CD4-positive, CD25-positive, alpha-beta regulatory T cell (primary cell): ENCODE measurements around the gene TNFSF18. TPM values are rescaled to one million over a fixed set of nuclear protein-coding genes. Genes with fewer than 3 reads are reported as not detected.
"Not testable (repeated sequence)": the region's sequence is repeated elsewhere in the genome, so short reads cannot be mapped to it uniquely, and the experiment has no call there.

Source experiments
- ATAC-seq, 2 donors: fragments of 150-1000 bp; cut with Tn5 transposase; one replicate each; pipeline ENCODE4 v1.10.0; 2021; ENCODE audit warnings: low read depth in 2 of 2, moderate number of reproducible peaks in 2 of 2, moderate library complexity in 1 of 2
- DNase-seq, 3 donors: peaks; one replicate each; pipeline versions ENCODE4 v3.0.0 to v3.0.0-alpha.2; 2012 to 2022; ENCODE audit warnings: mixed read lengths in 1 of 3
- H3K27ac ChIP-seq: one replicate; pipeline ENCODE4 v1.7.0; 2013; ENCODE audit warnings: mild to moderate bottlenecking, low read length; ENCODE audit not compliant: insufficient read depth, poor library complexity, severe bottlenecking
- H3K27me3 ChIP-seq: one replicate; pipeline ENCODE4 v1.7.0; 2013; ENCODE audit warnings: low read length; ENCODE audit not compliant: control insufficient read depth, insufficient read depth
- H3K36me3 ChIP-seq: one replicate; pipeline ENCODE4 v1.7.0; 2013; ENCODE audit warnings: mild to moderate bottlenecking, low read length, moderate library complexity; ENCODE audit not compliant: control insufficient read depth, insufficient read depth
- H3K4me1 ChIP-seq: 2 replicates; pipeline ENCODE4 v1.7.0; 2013; ENCODE audit warnings: mild to moderate bottlenecking, low read length; ENCODE audit not compliant: insufficient read depth, control insufficient read depth, poor library complexity, severe bottlenecking
- H3K4me3 ChIP-seq: one replicate; pipeline ENCODE4 v1.7.0; 2013; ENCODE audit warnings: low read depth, mild to moderate bottlenecking, low read length, moderate library complexity
- H3K9me3 ChIP-seq, 2 experiments: 1 replicate in 1 of 2; 2 replicates in 1 of 2; pipeline ENCODE4 v1.7.0; 2013; ENCODE audit warnings: low read length in 2 of 2, mild to moderate bottlenecking in 1 of 2, moderate library complexity in 1 of 2; ENCODE audit not compliant: control insufficient read depth in 2 of 2
- H3K27ac Mint-ChIP-seq, 3 donors: one replicate each; pipeline ENCODE4 v1.8.0; 2020 to 2022; ENCODE audit warnings: mild to moderate bottlenecking in 3 of 3, mixed read lengths in 3 of 3, moderate library complexity in 2 of 3
- H3K27me3 Mint-ChIP-seq: one replicate; pipeline ENCODE4 v1.8.0; 2022; ENCODE audit warnings: mild to moderate bottlenecking, mixed read lengths
- H3K36me3 Mint-ChIP-seq: one replicate; pipeline ENCODE4 v1.8.0; 2020; ENCODE audit warnings: mixed read lengths
- H3K4me1 Mint-ChIP-seq, 4 donors: one replicate each; pipeline ENCODE4 v1.8.0; 2020 to 2022; ENCODE audit warnings: mixed read lengths in 4 of 4, mild to moderate bottlenecking in 1 of 4
- H3K4me3 Mint-ChIP-seq, 4 donors: one replicate each; pipeline ENCODE4 v1.8.0; 2020 to 2022; ENCODE audit warnings: mild to moderate bottlenecking in 4 of 4, mixed read lengths in 4 of 4, moderate library complexity in 3 of 4
- H3K9me3 Mint-ChIP-seq, 7 donors: one replicate each; pipeline ENCODE4 v1.8.0; 2020 to 2022; ENCODE audit warnings: mixed read lengths in 7 of 7, mild to moderate bottlenecking in 3 of 7, moderate library complexity in 2 of 7
- polyA plus RNA-seq, 4 donors: library from polyadenylated mRNA; unstranded; fragments of 300-500 nt; fragmentation: Illumina TruSeq; gene quantifications; one replicate each; pipeline ENCODE4 v1.2.3, GENCODE V29; 2021
- total RNA-seq: library from RNA; stranded (reverse); gene quantifications from one replicate; pipeline ENCODE4 v1.2.3, GENCODE V29; 2022

The TNFSF18 gene
- total and polyA plus RNA-seq, 5 donors from 2014 or later: not detected

DNA sequence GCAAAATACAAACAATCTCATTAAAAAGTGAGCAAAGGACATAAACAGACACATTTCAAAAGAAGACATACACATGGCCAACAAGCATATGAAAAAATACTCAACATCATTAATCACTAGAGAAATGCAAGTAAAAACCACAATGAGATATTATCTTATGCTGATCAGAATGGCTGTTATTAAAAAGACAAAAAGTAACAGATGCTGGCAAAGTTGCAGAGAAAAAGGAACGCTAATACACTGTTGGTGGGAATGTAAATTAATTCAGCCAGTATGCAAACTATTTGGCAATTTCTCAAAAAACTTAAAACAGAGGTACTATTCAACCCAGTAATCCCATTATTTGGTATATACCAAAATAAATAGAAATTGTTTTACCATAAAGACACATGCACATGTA is 32.2 kb upstream of the TNFSF18 start:
- no peaks in the 10 kb centered on the region for H3K36me3 ChIP-seq
- H3K4me1 ChIP-seq: no peaks in the 10 kb centered on the region
- ATAC-seq: no peak
- DNase-seq: no peak
- Mint-ChIP-seq H3K27me3 (no peaks in the 10 kb centered on the region), H3K4me3 (no peak overlapping the region), H3K36me3 (no peaks in the 10 kb centered on the region), H3K27ac (no peak overlapping the region), H3K9me3 (peaks cover 0 to 5% (median 2%) of the 10 kb centered on the region in 7 donors), H3K4me1 (no peaks in the 10 kb centered on the region)
- no peaks in the 10 kb centered on the region for H3K27me3 ChIP-seq
- no peak overlapping the region for H3K27ac ChIP-seq
- no peak overlapping the region for H3K4me3 ChIP-seq
- no peaks in the 10 kb centered on the region for H3K9me3 ChIP-seq

DNA sequence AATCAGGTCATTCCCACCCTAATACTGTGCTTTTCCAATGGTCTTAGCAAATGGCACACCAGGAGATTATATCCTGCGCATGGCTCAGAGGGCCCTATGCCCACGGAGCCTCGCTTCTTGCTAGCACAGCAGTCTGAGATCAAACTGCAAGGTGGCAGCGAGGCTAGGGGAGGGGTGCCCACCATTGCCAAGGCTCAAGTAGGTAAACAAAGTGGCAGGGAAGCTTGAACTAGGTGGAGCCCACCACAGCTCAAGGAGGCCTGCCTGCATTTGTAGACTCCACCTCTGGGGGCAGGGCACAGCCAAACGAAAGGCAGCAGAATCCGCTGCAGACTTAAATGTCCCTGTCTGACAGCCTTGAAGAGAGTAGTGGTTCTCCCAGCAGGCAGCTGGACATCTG is 23.5 kb upstream of the TNFSF18 start:
- H3K4me1 Mint-ChIP-seq, ATAC-seq, H3K27me3 Mint-ChIP-seq, DNase-seq, H3K27me3 ChIP-seq, H3K9me3 ChIP-seq, H3K4me3 Mint-ChIP-seq, H3K27ac Mint-ChIP-seq, H3K4me1 ChIP-seq, H3K36me3 ChIP-seq, H3K27ac ChIP-seq, H3K36me3 Mint-ChIP-seq, H3K4me3 ChIP-seq: not testable (repeated sequence)
- peaks cover 0 to 11% (median 2%) of the 10 kb centered on the region in 7 donors for H3K9me3 Mint-ChIP-seq

DNA sequence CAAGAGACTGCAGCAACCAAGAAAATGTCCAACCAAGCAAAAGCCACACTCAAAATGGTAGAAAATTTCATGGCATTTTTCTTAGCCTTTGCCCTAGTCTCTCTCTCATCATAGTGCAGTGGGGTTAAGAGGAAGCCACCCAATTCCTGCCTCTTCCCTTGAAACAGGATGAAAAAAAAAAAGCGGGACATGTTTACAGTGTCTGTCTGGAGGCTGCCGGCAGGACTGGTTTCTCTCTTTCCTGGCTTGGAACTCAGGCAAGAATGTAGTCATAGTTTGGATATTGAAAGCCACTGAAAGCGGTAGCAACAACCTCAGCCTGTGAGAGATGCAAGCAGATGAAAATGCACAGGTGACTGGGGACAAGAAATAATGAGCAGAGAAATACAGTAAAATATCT is 13.3 kb upstream of the TNFSF18 start:
- no peak overlapping the region for H3K27ac ChIP-seq
- H3K36me3 Mint-ChIP-seq: no peaks in the 10 kb centered on the region
- H3K36me3 ChIP-seq: no peaks in the 10 kb centered on the region
- no peaks in the 10 kb centered on the region for H3K4me1 ChIP-seq
- no peaks in the 10 kb centered on the region for H3K9me3 ChIP-seq
- no peaks in the 10 kb centered on the region for H3K4me1 Mint-ChIP-seq
- no peaks in the 10 kb centered on the region for H3K27me3 ChIP-seq
- H3K4me3 ChIP-seq: no peak overlapping the region
- DNase-seq (no peak), ATAC-seq (no peak)
- H3K4me3 Mint-ChIP-seq: no peak overlapping the region
- no peak overlapping the region for H3K27ac Mint-ChIP-seq
- H3K9me3 Mint-ChIP-seq: peaks cover 0 to 10% (median 0%) of the 10 kb centered on the region in 7 donors
- H3K27me3 Mint-ChIP-seq: peaks cover 7% of the 10 kb centered on the region

DNA sequence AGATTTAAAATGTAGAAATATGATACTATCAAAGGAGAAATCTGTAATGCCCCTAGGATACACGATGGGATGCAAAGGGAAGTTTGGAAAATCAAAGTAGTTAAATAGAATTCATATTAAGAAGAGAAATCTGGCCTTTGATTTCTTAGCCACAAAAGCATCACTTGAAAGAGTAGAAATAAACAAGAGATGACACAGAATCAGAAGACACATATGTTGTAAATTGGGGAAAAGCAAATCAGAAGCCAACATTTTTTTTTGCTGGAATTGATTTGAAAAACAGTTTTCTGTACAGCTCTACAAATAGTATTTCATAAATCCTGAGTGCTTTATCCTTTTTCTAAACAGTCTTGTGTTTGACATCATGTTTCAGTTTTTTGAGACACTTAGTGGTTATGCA is 12.4 kb upstream of the TNFSF18 start:
- no peak overlapping the region for H3K4me3 ChIP-seq
- H3K9me3 ChIP-seq: no peaks in the 10 kb centered on the region
- no peak overlapping the region for H3K27ac ChIP-seq
- DNase-seq (no peak), ATAC-seq (no peak)
- H3K36me3 ChIP-seq: no peaks in the 10 kb centered on the region
- Mint-ChIP-seq H3K27ac (no peak overlapping the region), H3K9me3 (peaks cover 0 to 10% (median 0%) of the 10 kb centered on the region in 7 donors), H3K4me3 (no peak overlapping the region), H3K4me1 (no peaks in the 10 kb centered on the region), H3K27me3 (peaks cover 7% of the 10 kb centered on the region), H3K36me3 (no peaks in the 10 kb centered on the region)
- H3K4me1 ChIP-seq: no peaks in the 10 kb centered on the region
- H3K27me3 ChIP-seq: no peaks in the 10 kb centered on the region

DNA sequence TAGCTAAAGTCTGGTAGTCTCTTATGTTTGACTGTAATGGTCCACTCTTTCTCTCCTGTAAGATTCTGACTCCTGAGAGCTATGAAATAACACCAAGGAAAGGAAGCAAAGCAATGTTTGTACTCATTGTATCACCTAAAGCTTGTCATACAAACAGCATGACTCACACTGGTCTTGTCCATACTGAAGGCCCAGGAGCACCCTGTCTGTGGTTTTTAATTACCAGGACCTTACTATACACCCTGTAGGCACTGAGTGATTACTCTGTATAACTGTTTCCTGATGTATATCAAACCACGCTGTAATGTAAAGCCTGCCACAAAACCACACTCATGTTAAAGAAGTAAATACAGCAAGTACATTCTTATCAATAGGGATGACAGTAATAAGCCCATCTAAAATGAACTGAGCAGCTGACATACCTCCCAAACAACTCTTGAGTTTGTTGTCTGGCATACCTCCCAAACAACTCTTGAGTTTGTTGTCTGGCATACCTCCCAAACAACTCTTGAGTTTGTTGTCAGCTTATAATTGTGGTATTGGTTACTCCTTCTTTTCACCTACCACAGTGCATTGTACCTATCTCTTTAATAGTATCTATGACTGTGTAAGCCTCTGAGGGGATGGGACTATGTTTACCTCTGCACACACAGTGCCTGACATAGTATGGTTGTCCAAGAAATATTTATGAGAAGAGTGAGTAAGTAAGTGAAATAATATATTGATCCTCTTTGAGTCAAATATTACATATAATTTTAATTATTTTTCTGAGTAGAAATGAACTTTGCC is 11.6 kb upstream of the TNFSF18 start:
- Mint-ChIP-seq H3K27ac (no peak overlapping the region), H3K27me3 (peaks cover 7% of the 10 kb centered on the region), H3K9me3 (peaks cover 0 to 10% (median 0%) of the 10 kb centered on the region in 7 donors), H3K36me3 (no peaks in the 10 kb centered on the region), H3K4me1 (no peaks in the 10 kb centered on the region), H3K4me3 (no peak overlapping the region)
- Histone ChIP-seq H3K36me3 (no peaks in the 10 kb centered on the region), H3K4me1 (no peaks in the 10 kb centered on the region), H3K9me3 (no peaks in the 10 kb centered on the region), H3K4me3 (no peak overlapping the region), H3K27me3 (no peaks in the 10 kb centered on the region), H3K27ac (no peak overlapping the region)
- no peak for ATAC-seq
- no peak for DNase-seq

DNA sequence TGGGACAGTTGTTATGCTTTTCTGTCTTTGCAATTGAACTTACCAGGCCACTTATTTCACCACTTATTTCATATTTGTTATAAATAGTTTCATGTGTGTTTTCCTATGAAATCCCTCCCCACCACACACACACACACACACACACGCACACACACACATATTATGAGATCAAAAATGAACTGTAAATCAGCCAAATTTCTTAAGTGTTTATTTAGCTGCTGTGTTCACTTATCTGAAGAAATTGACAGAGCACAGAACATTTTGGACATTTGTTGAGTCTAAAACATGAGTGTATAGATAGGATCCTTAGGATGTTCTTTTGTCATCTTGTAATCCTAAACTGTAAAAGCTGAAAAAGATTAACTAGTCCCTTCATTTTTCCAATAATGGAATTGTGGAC is 7.8 kb upstream of the TNFSF18 start:
- peaks cover 3% of the 10 kb centered on the region for H3K27me3 ChIP-seq
- DNase-seq (no peak), ATAC-seq (no peak)
- H3K4me1 ChIP-seq: no peaks in the 10 kb centered on the region
- Mint-ChIP-seq H3K27ac (no peak overlapping the region), H3K9me3 (peaks cover 0 to 2% (median 0%) of the 10 kb centered on the region in 7 donors), H3K4me1 (no peaks in the 10 kb centered on the region), H3K4me3 (no peak overlapping the region), H3K27me3 (no peaks in the 10 kb centered on the region), H3K36me3 (no peaks in the 10 kb centered on the region)
- no peaks in the 10 kb centered on the region for H3K36me3 ChIP-seq
- H3K27ac ChIP-seq: no peak overlapping the region
- H3K9me3 ChIP-seq: no peaks in the 10 kb centered on the region
- H3K4me3 ChIP-seq: no peak overlapping the region

DNA sequence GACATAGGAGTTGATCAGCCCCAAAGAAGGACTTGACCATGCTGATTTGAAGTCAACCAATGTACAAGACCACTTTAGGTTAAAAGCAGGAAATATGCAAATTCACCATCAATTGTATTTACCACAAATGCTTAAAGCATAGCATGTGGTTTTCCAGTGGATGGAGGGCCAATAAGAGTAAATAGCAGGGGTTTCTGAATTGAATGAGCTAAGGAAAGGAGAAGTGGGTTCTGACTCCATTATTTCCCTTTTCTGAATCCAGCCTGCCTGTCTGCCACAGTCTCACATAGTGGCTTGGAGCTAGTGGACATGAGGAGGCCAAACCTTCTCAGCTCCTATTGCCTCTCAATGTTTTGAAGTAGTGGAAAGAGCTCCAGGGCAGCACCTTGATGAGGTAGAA is 7.2 kb upstream of the TNFSF18 start:
- Mint-ChIP-seq H3K36me3 (no peaks in the 10 kb centered on the region), H3K27ac (no peak overlapping the region), H3K9me3 (peaks cover 0 to 2% (median 0%) of the 10 kb centered on the region in 7 donors), H3K27me3 (no peaks in the 10 kb centered on the region), H3K4me1 (no peaks in the 10 kb centered on the region), H3K4me3 (no peak overlapping the region)
- Histone ChIP-seq H3K36me3 (no peaks in the 10 kb centered on the region), H3K4me1 (no peaks in the 10 kb centered on the region), H3K4me3 (no peak overlapping the region), H3K9me3 (no peaks in the 10 kb centered on the region), H3K27me3 (peaks cover 3% of the 10 kb centered on the region), H3K27ac (no peak overlapping the region)
- DNase-seq (no peak), ATAC-seq (no peak)

DNA sequence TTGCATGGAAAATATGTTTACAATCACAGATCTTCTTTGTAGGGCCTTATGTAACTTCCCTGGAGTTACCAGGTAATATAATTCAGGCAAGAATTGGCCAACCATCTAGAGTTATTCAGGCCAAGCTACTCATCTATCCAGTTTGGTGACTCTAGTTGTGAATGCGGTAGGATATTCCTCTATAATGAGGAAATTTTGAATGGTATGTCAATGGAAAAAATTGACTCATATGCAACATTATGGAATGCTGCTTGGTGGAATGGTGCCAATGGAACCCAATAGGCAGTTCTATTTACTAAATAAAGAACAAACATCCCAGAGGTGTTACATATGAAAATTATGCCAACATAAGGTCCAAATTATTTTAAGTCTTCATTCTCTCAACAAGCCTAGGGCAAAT is 5.6 kb upstream of the TNFSF18 start:
- Mint-ChIP-seq H3K27me3 (peaks cover 12% of the 10 kb centered on the region), H3K36me3 (no peaks in the 10 kb centered on the region), H3K4me1 (no peaks in the 10 kb centered on the region), H3K27ac (no peak overlapping the region), H3K9me3 (peaks cover 0 to 2% (median 0%) of the 10 kb centered on the region in 7 donors), H3K4me3 (no peak overlapping the region)
- Histone ChIP-seq H3K36me3 (no peaks in the 10 kb centered on the region), H3K4me1 (no peaks in the 10 kb centered on the region), H3K9me3 (no peaks in the 10 kb centered on the region), H3K27me3 (peaks cover 3% of the 10 kb centered on the region), H3K27ac (no peak overlapping the region), H3K4me3 (no peak overlapping the region)
- no peak for ATAC-seq
- DNase-seq: no peak
